Activated CD8-positive, alpha-beta memory T cell treated with anti-CD3 and anti-CD28 coated beads for 1 hour (primary cell): ENCODE results near the gene USP11.

Experiments
- DNase-seq, 2 donors: peaks; one replicate each; pipeline ENCODE4 v3.0.0-alpha.2; 2020; ENCODE audit warnings: low read depth in 1 of 2; ENCODE audit errors: extremely low read depth in 1 of 2

USP11 gene

DNA sequence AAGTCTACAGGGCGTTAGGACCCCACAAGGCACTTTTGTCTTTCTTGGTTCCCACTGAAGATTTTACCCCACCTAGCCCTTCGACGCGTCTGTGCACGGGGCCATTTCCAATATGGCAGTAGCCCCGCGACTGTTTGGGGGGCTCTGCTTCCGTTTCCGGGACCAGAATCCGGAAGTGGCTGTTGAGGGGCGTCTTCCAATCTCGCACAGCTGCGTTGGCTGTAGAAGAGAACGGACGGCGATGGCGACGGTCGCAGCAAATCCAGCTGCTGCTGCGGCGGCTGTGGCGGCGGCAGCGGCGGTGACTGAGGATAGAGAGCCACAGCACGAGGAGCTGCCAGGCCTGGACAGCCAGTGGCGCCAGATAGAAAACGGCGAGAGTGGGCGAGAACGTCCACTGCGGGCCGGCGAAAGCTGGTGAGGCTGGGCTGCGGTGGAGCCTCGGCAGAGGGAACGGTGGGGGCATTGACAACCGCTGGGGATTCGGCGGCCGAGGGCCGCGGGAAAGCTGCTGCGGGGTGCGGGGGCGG, at the start of gene USP11:
TSS of gene USP11 (plus strand) at position 207 of the 530 bp plus-strand sequence. CDS start at position 242, 35 bp downstream.
- peak; percentile 32 to 38 for DNase-seq

- DNase-seq = no peak
Observed at GRCh38 chrX:47184486-47184885, 48.3 kb upstream of the USP11 start.

- DNase-seq = no peak
Observed at GRCh38 chrX:47185241-47185640, 47.6 kb upstream of the USP11 start.

GRCh38 chrX:47186096-47186740, 46.6 kb upstream of the USP11 start:
- no peak for DNase-seq

GRCh38 chrX:47187106-47187677, 45.6 kb upstream of the USP11 start:
- DNase-seq = no peak

DNA sequence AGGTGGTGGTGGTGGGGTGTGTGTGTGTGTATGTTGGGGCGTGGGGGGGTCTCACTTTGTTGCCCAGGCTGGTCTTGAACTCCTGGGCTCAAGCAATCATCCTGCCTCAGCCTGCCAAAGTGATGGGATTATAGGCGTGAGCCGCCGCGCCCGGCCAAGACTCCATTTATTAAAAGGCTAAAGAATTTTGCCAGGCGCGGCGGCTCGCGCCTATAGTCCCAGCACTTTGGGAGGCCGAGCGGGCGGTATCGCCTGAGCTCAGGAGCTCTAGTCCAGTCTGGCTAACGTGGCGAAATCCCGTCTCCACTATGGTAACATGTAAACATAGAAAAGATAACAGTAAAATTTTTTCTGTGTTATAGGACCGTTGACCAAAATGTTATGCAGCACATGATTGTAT, 42.9 kb upstream of the USP11 start:
- no peak for DNase-seq

DNA sequence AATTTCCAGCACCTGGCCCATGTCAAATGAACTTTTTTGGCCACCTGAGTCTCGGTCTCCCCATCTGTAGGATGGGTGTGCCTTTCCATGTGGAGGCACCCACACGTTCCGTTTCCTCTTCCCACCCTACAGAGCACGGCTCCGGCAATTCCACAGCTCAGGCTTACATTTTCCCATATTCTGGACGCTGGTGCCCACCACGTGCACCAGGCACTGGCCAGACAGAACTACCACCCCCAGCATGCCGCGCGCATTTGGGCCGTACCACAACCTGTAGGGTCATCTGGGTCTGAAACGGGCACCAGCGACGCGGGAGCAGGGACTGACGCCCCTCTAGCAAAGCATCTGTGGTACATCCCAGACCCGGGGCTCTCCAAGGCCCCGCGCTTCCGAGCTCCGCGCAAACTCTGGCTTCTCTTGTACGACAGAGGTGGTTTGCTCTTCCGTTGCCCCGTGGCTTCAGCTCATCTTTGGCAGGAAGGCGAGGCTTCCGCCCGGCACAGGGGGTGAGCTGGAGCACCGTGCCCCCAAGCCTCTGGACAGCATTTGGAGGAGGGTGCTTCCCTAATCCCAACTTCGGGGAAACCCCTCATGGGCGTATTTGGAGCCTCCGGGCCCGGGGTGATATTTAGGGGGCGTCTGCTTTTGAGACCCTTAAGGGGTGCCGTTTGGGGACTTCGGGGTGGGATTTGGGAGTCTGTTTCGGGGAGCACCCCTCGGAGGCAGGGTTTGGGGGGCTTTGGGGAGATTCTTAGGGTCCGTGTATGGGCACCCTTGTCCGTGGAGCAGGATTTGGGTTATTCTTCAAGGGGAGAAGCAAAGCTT, 42.2 kb upstream of the USP11 start:
- DNase-seq = peak; percentile 50 to 63

GRCh38 chrX:47191331-47191730, 41.5 kb upstream of the USP11 start:
- peak in 1 of 2 donors; percentile 10 for DNase-seq

GRCh38 chrX:47191806-47192401, 40.9 kb upstream of the USP11 start:
- DNase-seq = no peak

GRCh38 chrX:47193475-47194193, 39.2 kb upstream of the USP11 start, which contains the start of gene UBA1:
TSS of gene UBA1 (plus strand) at chrX:47193829. CDS start at chrX:47198803, 4,974 bp downstream.
- peak; percentile 77 to 97 for DNase-seq

DNA sequence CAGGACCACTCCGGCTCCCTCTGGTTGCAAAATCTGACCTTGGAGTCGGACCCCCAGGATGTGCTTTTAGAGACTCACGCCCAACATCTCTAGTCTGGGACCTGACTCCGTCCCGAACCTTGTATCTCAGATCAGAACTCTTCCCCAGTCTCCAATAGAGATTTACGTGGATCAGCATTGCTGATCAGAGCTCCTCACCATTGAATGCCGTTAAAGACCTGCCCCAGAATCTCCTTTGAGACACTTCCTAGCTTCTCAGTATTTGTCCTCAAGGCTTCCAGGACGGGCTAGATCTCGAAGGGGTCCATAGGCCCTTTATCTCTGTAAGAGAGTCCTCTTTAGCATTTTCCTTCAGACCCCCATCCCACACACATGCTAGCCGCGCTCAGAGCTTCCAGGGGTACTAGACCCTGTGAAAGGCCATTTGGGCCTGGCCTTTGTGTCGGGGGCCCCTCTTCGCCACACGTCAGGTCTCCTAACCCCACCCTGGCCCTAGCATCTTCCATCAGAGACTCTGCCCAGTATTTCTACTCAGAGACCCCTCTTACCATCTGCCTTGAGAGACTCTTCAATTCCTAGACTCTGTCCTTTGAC, 38.5 kb upstream of the USP11 start:
- no peak for DNase-seq

- no peak for DNase-seq
Observed at GRCh38 chrX:47196098-47196497, 36.7 kb upstream of the USP11 start.

DNA sequence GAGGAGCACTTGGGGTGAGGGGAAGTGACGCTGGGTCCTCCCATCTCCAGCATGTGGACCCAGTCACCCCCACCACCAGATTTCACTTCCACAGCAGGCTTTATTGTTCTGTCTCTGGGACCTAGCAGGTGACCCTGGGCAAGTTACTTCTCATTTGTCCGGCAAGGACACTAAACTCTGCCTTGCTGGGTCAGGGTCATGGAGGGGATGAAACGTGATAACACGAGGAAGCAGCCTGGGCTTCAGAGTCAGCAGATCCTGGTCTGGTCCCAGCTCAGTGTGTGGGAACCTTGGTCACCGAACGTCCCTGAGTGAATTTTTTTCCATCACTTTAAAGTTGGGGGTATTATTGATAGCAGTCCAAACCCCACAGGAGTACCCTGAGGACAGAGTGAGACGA, 35.3 kb upstream of the USP11 start:
- no peak for DNase-seq

GRCh38 chrX:47198026-47198686, 34.7 kb upstream of the USP11 start:
- DNase-seq = no peak

- no peak for DNase-seq
Observed at GRCh38 chrX:47198687-47199080, 34.1 kb upstream of the USP11 start.

- DNase-seq = no peak
Observed at GRCh38 chrX:47199286-47199685, 33.5 kb upstream of the USP11 start.

DNA sequence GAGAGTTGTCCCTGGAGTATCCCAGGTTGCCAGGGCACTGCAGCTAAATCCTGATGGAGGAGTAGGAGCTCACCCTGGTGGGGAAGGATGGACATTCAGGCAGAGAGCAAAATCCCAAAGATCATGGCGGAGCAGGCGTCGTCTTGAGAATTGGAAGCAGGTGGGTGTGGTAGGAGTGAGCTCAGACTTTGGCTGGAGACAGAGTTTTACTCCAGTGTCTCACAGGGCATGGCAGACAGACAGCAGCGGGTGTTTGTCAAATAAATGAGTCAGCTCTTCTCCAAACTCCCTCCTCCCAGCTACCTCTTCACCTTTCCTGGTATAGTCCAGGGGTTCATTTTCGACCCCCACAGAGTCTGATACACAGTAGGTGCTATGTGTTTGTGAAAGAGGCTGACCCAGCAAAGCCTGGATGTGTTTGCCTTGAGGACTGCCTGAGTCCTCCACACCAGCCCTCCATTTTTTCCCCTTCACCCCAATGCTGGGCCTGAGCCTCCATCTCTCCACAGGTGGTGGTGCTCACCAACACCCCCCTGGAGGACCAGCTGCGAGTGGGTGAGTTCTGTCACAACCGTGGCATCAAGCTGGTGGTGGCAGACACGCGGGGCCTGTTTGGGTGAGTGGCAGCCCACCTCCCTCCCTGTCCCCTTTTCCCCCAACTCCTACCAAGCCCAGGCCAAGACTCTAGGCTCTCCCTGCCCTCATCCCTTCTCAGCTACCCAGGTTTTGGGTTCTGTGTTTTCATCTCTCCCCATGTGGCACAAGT, 32.2 kb upstream of the USP11 start:
- DNase-seq = no peak

DNA sequence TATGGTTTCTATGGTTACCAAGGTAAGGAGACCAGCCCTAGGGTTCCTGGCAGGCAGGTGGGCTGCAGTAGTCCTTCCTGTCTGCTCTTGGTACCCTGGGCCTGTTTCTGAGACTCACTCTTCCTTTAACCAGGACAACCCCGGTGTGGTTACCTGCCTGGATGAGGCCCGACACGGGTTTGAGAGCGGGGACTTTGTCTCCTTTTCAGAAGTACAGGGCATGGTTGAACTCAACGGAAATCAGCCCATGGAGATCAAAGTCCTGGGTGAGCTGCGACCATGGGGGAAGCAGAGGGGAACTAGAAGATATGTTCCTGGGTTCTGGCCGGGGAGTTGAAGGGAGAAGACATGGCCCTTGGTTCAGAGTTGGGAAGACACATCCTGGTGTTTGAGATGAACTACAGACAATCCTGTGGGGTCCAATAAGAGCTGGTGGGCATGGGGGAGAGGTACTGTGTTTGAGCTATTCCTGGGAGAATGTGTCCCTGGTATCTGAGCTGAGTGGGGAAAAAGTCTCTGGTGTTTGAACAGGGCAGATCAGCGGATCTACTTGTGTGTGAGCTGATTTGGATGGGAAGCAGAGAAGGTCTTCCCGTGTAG, 31.4 kb upstream of the USP11 start:
- DNase-seq = no peak

DNA sequence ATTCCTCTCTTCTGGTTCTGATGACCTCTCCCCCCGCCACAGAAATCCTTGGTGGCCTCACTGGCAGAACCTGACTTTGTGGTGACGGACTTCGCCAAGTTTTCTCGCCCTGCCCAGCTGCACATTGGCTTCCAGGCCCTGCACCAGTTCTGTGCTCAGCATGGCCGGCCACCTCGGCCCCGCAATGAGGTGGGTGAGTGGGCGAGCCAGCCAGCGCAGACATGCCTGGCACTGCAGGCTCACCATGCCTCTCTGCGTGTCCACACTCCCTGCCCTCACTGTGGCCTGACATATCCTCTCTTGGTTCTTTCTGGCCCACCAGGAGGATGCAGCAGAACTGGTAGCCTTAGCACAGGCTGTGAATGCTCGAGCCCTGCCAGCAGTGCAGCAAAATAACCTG, 30.5 kb upstream of the USP11 start:
- no peak for DNase-seq
